GM18520 (cell line): ENCODE data around the gene S100A11.

ENCODE experiments used
- ATAC-seq: cut with Tn5 transposase; IDR thresholded peaks from one replicate; pipeline ENCODE4 v1.9.1; 2021; ENCODE audit not compliant: unreplicated experiment

S100A11 gene

GRCh38 chr1:152003846-152004442 lies 32.9 kb downstream of the S100A11 start:
- no peak for ATAC-seq

- ATAC-seq, result no peak
These were observed 33.8 kb downstream of the S100A11 start for GRCh38 chr1:152002960-152003359.

GRCh38 chr1:152001631-152002584 lies 34.9 kb downstream of the S100A11 start:
- ATAC-seq, result no peak

GRCh38 chr1:152000964-152001630 lies 35.7 kb downstream of the S100A11 start:
- ATAC-seq, result no peak

GRCh38 chr1:151998611-151999362 lies 38.0 kb downstream of the S100A11 start:
- ATAC-seq, result no peak

- ATAC-seq, result no peak
These were observed 39.6 kb downstream of the S100A11 start for GRCh38 chr1:151997284-151997570.

GRCh38 chr1:151995774-151996173 lies 41.0 kb downstream of the S100A11 start:
- ATAC-seq, result no peak

- ATAC-seq, result no peak
These were observed 41.8 kb downstream of the S100A11 start for GRCh38 chr1:151994956-151995355.

- ATAC-seq, result no peak
These were observed 42.9 kb downstream of the S100A11 start, which contains the start of gene S100A10 for GRCh38 chr1:151993734-151994496. Gene S100A10 (minus strand): TSS chr1:151993859. CDS start chr1:151986230, 7,629 bp downstream.

GRCh38 chr1:151993084-151993733 lies 43.6 kb downstream of the S100A11 start:
- ATAC-seq, result no peak

- no peak for ATAC-seq
These were observed 44.3 kb downstream of the S100A11 start for GRCh38 chr1:151992303-151993083.

GRCh38 chr1:151991663-151992302 lies 45.0 kb downstream of the S100A11 start:
- no peak for ATAC-seq

- no peak for ATAC-seq
These were observed 46.0 kb downstream of the S100A11 start for GRCh38 chr1:151990856-151991198.

- no peak for ATAC-seq
These were observed 46.5 kb downstream of the S100A11 start for GRCh38 chr1:151990058-151990855.

GRCh38 chr1:151989211-151989862 lies 47.5 kb downstream of the S100A11 start:
- ATAC-seq, result no peak

- ATAC-seq, result no peak
These were observed 48.3 kb downstream of the S100A11 start for GRCh38 chr1:151988405-151988923.

- no peak for ATAC-seq
These were observed 50.2 kb downstream of the S100A11 start for GRCh38 chr1:151986501-151987190.
